C4-2B (cell line): Measurements from ENCODE around the gene GGT6.

Source experiments
- ZFX ChIP-seq: fragments of 450-650 bp; IDR thresholded peaks from 2 replicates; pipeline ENCODE4 v1.6.1; 2017
- TF ChIP-seq, protein P1 (sequence below): fragments of 450-650 bp; conservative IDR thresholded peaks from 2 replicates; pipeline ENCODE4 v1.5.1; 2017; ENCODE audit warnings: mild to moderate bottlenecking

DNA sequence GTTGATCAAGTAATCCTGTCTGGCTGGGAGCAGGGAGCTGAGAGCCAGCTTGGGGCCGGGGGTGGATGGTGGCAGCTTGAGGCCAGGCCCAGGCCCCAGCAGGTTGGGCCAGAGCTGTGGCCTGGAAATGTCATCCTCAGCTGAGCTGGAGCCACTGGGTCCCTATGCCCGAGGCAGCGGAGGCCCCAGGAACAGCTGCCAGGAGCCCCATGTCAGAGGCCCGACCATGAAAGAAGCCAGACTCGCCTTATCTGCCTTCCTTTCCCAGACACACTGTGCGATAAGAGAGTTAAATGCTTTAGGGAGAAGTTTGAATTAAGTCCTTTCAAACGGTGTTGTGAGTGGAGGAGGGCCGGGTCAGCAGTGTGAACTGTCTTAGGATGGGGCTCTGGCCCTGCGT is 27.4 kb upstream of the GGT6 start:
- TF ChIP-seq, protein P1, sequence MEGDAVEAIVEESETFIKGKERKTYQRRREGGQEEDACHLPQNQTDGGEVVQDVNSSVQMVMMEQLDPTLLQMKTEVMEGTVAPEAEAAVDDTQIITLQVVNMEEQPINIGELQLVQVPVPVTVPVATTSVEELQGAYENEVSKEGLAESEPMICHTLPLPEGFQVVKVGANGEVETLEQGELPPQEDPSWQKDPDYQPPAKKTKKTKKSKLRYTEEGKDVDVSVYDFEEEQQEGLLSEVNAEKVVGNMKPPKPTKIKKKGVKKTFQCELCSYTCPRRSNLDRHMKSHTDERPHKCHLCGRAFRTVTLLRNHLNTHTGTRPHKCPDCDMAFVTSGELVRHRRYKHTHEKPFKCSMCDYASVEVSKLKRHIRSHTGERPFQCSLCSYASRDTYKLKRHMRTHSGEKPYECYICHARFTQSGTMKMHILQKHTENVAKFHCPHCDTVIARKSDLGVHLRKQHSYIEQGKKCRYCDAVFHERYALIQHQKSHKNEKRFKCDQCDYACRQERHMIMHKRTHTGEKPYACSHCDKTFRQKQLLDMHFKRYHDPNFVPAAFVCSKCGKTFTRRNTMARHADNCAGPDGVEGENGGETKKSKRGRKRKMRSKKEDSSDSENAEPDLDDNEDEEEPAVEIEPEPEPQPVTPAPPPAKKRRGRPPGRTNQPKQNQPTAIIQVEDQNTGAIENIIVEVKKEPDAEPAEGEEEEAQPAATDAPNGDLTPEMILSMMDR = no peak
- TF ChIP-seq ZFX = no peak
